Memory B cell (primary cell): ENCODE data around the gene SCLT1.

ENCODE experiments used
- ATAC-seq: fragments of 150-1000 bp; cut with Tn5 transposase; 2 replicates; pipeline ENCODE4 v1.10.0; 2021; ENCODE audit warnings: low read depth, mild to moderate bottlenecking, moderate library complexity
- DNase-seq, 2 donors: peaks; one replicate each; pipeline ENCODE4 v3.0.0; 2022; ENCODE audit warnings: low spot score in 2 of 2
- H3K27ac Mint-ChIP-seq: one replicate; pipeline ENCODE4 v1.8.0; 2022; ENCODE audit warnings: mild to moderate bottlenecking, moderate library complexity, mixed read lengths
- H3K27me3 Mint-ChIP-seq: one replicate; pipeline ENCODE4 v1.8.0; 2022; ENCODE audit warnings: mixed read lengths
- H3K36me3 Mint-ChIP-seq: one replicate; pipeline ENCODE4 v1.8.0; 2022; ENCODE audit warnings: mild to moderate bottlenecking, mixed read lengths
- H3K4me1 Mint-ChIP-seq: one replicate; pipeline ENCODE4 v1.8.0; 2022; ENCODE audit warnings: mixed read lengths
- H3K4me3 Mint-ChIP-seq: one replicate; pipeline ENCODE4 v1.8.0; 2022; ENCODE audit warnings: mild to moderate bottlenecking, moderate library complexity, mixed read lengths
- H3K9me3 Mint-ChIP-seq: one replicate; pipeline ENCODE4 v1.8.0; 2022; ENCODE audit warnings: mixed read lengths

Gene SCLT1

GRCh38 chr4:128866269-128866668, 227.1 kb downstream of the SCLT1 start:
- H3K4me3 Mint-ChIP-seq: no peak overlapping the region
- H3K9me3 Mint-ChIP-seq: no peaks in the 10 kb centered on the region
- no peaks in the 10 kb centered on the region for H3K27me3 Mint-ChIP-seq
- ATAC-seq (no peak), DNase-seq (no peak)
- H3K27ac Mint-ChIP-seq: no peak overlapping the region
- H3K4me1 Mint-ChIP-seq: peaks cover 20% of the 10 kb centered on the region
- H3K36me3 Mint-ChIP-seq: peaks cover 20% of the 10 kb centered on the region

- Mint-ChIP-seq H3K36me3 (peaks cover 18% of the 10 kb centered on the region), H3K4me1 (peaks cover 20% of the 10 kb centered on the region), H3K27ac (no peak overlapping the region), H3K4me3 (no peak overlapping the region), H3K27me3 (no peaks in the 10 kb centered on the region), H3K9me3 (no peaks in the 10 kb centered on the region)
- ATAC-seq: no peak
- DNase-seq: no peak
Measured at GRCh38 chr4:128865132-128865531, 228.2 kb downstream of the SCLT1 start.

- DNase-seq (peak; percentile 63 to 70), ATAC-seq (peak; percentile 52)
- H3K27ac Mint-ChIP-seq: no peak overlapping the region
- peaks cover 27% of the 10 kb centered on the region for H3K36me3 Mint-ChIP-seq
- no peak overlapping the region for H3K4me3 Mint-ChIP-seq
- no peaks in the 10 kb centered on the region for H3K27me3 Mint-ChIP-seq
- H3K9me3 Mint-ChIP-seq: no peaks in the 10 kb centered on the region
- peaks cover 24% of the 10 kb centered on the region for H3K4me1 Mint-ChIP-seq
Measured at GRCh38 chr4:128863312-128864075, 229.8 kb downstream of the SCLT1 start.

- DNase-seq: peak in 1 of 2 donors; percentile 5
- H3K27me3 Mint-ChIP-seq: no peaks in the 10 kb centered on the region
- no peak overlapping the region for H3K4me3 Mint-ChIP-seq
- peaks cover 29% of the 10 kb centered on the region for H3K36me3 Mint-ChIP-seq
- no peaks in the 10 kb centered on the region for H3K9me3 Mint-ChIP-seq
- peaks cover 24% of the 10 kb centered on the region for H3K4me1 Mint-ChIP-seq
- ATAC-seq: peak; percentile 76
- peak overlapping the region; percentile 83 for H3K27ac Mint-ChIP-seq
Measured at GRCh38 chr4:128862608-128863311, 230.6 kb downstream of the SCLT1 start.

- H3K4me3 Mint-ChIP-seq: no peak overlapping the region
- no peaks in the 10 kb centered on the region for H3K9me3 Mint-ChIP-seq
- DNase-seq: no peak
- H3K27me3 Mint-ChIP-seq: no peaks in the 10 kb centered on the region
- peaks cover 34% of the 10 kb centered on the region for H3K36me3 Mint-ChIP-seq
- ATAC-seq: no peak
- peak overlapping the region; percentile 83 for H3K27ac Mint-ChIP-seq
- peaks cover 24% of the 10 kb centered on the region for H3K4me1 Mint-ChIP-seq
Measured at GRCh38 chr4:128861856-128862518, 231.4 kb downstream of the SCLT1 start.

- Mint-ChIP-seq H3K4me1 (peaks cover 20% of the 10 kb centered on the region), H3K9me3 (no peaks in the 10 kb centered on the region), H3K27me3 (no peaks in the 10 kb centered on the region), H3K27ac (peak overlapping the region; percentile 14), H3K4me3 (no peak overlapping the region), H3K36me3 (peaks cover 37% of the 10 kb centered on the region)
- no peak for ATAC-seq
- DNase-seq: no peak
Measured at GRCh38 chr4:128859887-128860677, 233.3 kb downstream of the SCLT1 start.

- H3K27ac Mint-ChIP-seq: peak overlapping the region; percentile 14
- H3K9me3 Mint-ChIP-seq: no peaks in the 10 kb centered on the region
- H3K36me3 Mint-ChIP-seq: peaks cover 41% of the 10 kb centered on the region
- ATAC-seq (no peak), DNase-seq (no peak)
- peaks cover 26% of the 10 kb centered on the region for H3K4me1 Mint-ChIP-seq
- no peaks in the 10 kb centered on the region for H3K27me3 Mint-ChIP-seq
- H3K4me3 Mint-ChIP-seq: no peak overlapping the region
Measured at GRCh38 chr4:128858879-128859671, 234.3 kb downstream of the SCLT1 start.

GRCh38 chr4:128856246-128856645, 237.1 kb downstream of the SCLT1 start:
- Mint-ChIP-seq H3K36me3 (peaks cover 45% of the 10 kb centered on the region), H3K27me3 (no peaks in the 10 kb centered on the region), H3K4me3 (no peak overlapping the region), H3K27ac (no peak overlapping the region), H3K4me1 (peaks cover 14% of the 10 kb centered on the region), H3K9me3 (no peaks in the 10 kb centered on the region)
- ATAC-seq: no peak
- no peak for DNase-seq

- Mint-ChIP-seq H3K36me3 (peaks cover 45% of the 10 kb centered on the region), H3K27ac (no peak overlapping the region), H3K4me1 (peaks cover 14% of the 10 kb centered on the region), H3K9me3 (no peaks in the 10 kb centered on the region), H3K27me3 (no peaks in the 10 kb centered on the region), H3K4me3 (no peak overlapping the region)
- ATAC-seq: no peak
- DNase-seq: no peak
Measured at GRCh38 chr4:128855621-128856020, 237.7 kb downstream of the SCLT1 start.

GRCh38 chr4:128854433-128854832, 238.9 kb downstream of the SCLT1 start:
- ATAC-seq (no peak), DNase-seq (no peak)
- peaks cover 14% of the 10 kb centered on the region for H3K4me1 Mint-ChIP-seq
- H3K27me3 Mint-ChIP-seq: no peaks in the 10 kb centered on the region
- peaks cover 49% of the 10 kb centered on the region for H3K36me3 Mint-ChIP-seq
- no peak overlapping the region for H3K4me3 Mint-ChIP-seq
- H3K27ac Mint-ChIP-seq: peak overlapping the region; percentile 89
- H3K9me3 Mint-ChIP-seq: no peaks in the 10 kb centered on the region

- peaks cover 10% of the 10 kb centered on the region for H3K4me1 Mint-ChIP-seq
- no peaks in the 10 kb centered on the region for H3K27me3 Mint-ChIP-seq
- peaks cover 47% of the 10 kb centered on the region for H3K36me3 Mint-ChIP-seq
- no peak for DNase-seq
- no peak overlapping the region for H3K4me3 Mint-ChIP-seq
- no peak for ATAC-seq
- no peaks in the 10 kb centered on the region for H3K9me3 Mint-ChIP-seq
- peak overlapping the region; percentile 89 for H3K27ac Mint-ChIP-seq
Measured at GRCh38 chr4:128853741-128854140, 239.6 kb downstream of the SCLT1 start.

- DNase-seq (no peak), ATAC-seq (no peak)
- Mint-ChIP-seq H3K27ac (no peak overlapping the region), H3K9me3 (no peaks in the 10 kb centered on the region), H3K4me3 (no peak overlapping the region), H3K27me3 (no peaks in the 10 kb centered on the region), H3K4me1 (peaks cover 9% of the 10 kb centered on the region), H3K36me3 (peaks cover 48% of the 10 kb centered on the region)
Measured at GRCh38 chr4:128850252-128850651, 243.1 kb downstream of the SCLT1 start.

GRCh38 chr4:128848461-128848860, 244.9 kb downstream of the SCLT1 start:
- Mint-ChIP-seq H3K4me3 (no peak overlapping the region), H3K4me1 (no peaks in the 10 kb centered on the region), H3K36me3 (peaks cover 50% of the 10 kb centered on the region), H3K27me3 (no peaks in the 10 kb centered on the region), H3K27ac (no peak overlapping the region), H3K9me3 (no peaks in the 10 kb centered on the region)
- ATAC-seq (no peak), DNase-seq (no peak)
